Pancreas (tissue), 10 donors: ENCODE measurements around the gene ARF5. TPM values are rescaled to one million over a fixed set of nuclear protein-coding genes. Genes with fewer than 3 reads are reported as not detected.

ENCODE experiments used
- ATAC-seq, 4 donors: fragments of 200-7000 bp; cut with Tn5 transposase; one replicate each; pipeline versions ENCODE4 v1.8.0 to v1.9.1; 2020; ENCODE audit warnings: mild to moderate bottlenecking in 4 of 4, moderate library complexity in 4 of 4
- DNase-seq, 6 donors: peaks; one replicate each; pipeline ENCODE4 v3.0.0-alpha.2; 2020
- FAIRE-seq: peaks from 2 replicates; lab custom pipeline; 2012; peaks lifted over from hg19 to GRCh38; lab: Jason Lieb, UNC
- H3K27ac ChIP-seq, 4 donors: fragments of 200-600 bp; sonication (generic); 1 replicate in 3 of 4; 2 replicates in 1 of 4; pipeline versions ENCODE4 v1.5.0 to v1.8.0; 2020
- H3K27me3 ChIP-seq, 4 donors: fragments of 200-600 bp; one replicate each; pipeline ENCODE4 v1.8.0; 2021
- H3K36me3 ChIP-seq, 3 donors: fragments of 200-600 bp; sonication (generic) in 1 of 3; one replicate each; pipeline versions ENCODE4 v1.5.0 to v1.8.0; 2020 to 2021
- H3K4me1 ChIP-seq, 3 donors: fragments of 200-600 bp; one replicate each; pipeline ENCODE4 v1.8.0; 2021
- H3K4me3 ChIP-seq, 4 donors: fragments of 200-600 bp; sonication (generic) in 2 of 4; one replicate each; pipeline versions ENCODE4 v1.5.0 to v1.8.0; 2020 to 2021
- H3K9me3 ChIP-seq, 4 donors: fragments of 200-600 bp; one replicate each; pipeline ENCODE4 v1.8.0; 2021
- CTCF ChIP-seq, 4 donors: fragments of 200-600 bp; sonication (generic) in 3 of 4; IDR thresholded peaks; one replicate each; pipeline versions ENCODE4 v1.5.0 to v1.8.0; 2021; ENCODE audit warnings: antibody characterized with exemption in 4 of 4
- WGBS, 2 donors: extraction: QIAGEN DNeasy Blood & Tissue Kit; methylation state at CpG; one replicate each; pipeline ENCODE4 v1.1.7; 2013; 5-methylcytosine and 5-hydroxymethylcytosine counted together
- intact Hi-C, 3 donors: fragments of 100-400 bp; cut with DNase I; formaldehyde crosslinking; loops; one replicate each; pipeline versions ENCODE4 v1.11.1 to v1.14.2; 2022
- polyA plus RNA-seq, 2 donors: library from polyadenylated mRNA; stranded (reverse); fragments of 200-250 nt; gene quantifications; one replicate each; pipeline ENCODE4 v1.2.3, GENCODE V29; 2013
- total RNA-seq, 6 donors: library from RNA; stranded (reverse); fragmentation: NEBNext Ultra II Directional in 4 of 6; extraction: Animal tissue kit (Norgen Biotek cat#: 25700) in 4 of 6; gene quantifications; one replicate each; pipeline versions ENCODE4 v1.2.1 to v1.2.4, GENCODE V29; 2021 to 2023
- donor health status: healthy with polysubstance abuse.
- donor health status: DM: no; HTN: no; CAD: no; lungs with moderate emphysema.
- donor health status: DM: no; HTN: no; CAD: no.
- donor health status: control.
- donor health status: control.
- donor health status: Bipolar disorder and iron deficiency.
- donor health status: DM: yes; HTN: yes; CAD: no.
- donor health status: DM: no; HTN: no; CAD: no.
- donor health status: DM: no; HTN: no; CAD: no.
- donor health status: DM: yes; HTN: yes; CAD: no.

Gene ARF5
- total and polyA plus RNA-seq, 8 donors: 71.0 to 207 (median 81.8) TPM

- ATAC-seq (peak in 2 of 4 donors; percentile 17 to 58), DNase-seq (no peak), FAIRE-seq (no peak)
- Histone ChIP-seq H3K9me3 (no peaks in the 10 kb centered on the region), H3K4me3 (no peak overlapping the region), H3K27ac (no peak overlapping the region), H3K27me3 (peaks cover 0 to 8% (median 0%) of the 10 kb centered on the region in 4 donors), H3K36me3 (no peaks in the 10 kb centered on the region), H3K4me1 (no peaks in the 10 kb centered on the region)
- intact Hi-C loops: no loop called here
- 5% methylated on average over 24 of the region's 24 CpGs for WGBS, 2 donors
- no peak for TF ChIP-seq CTCF (IDR thresholded peaks at IDR 0.05)
Measured at GRCh38 chr7:127620406-127621233, 32.4 kb downstream of the ARF5 start.

GRCh38 chr7:127625331-127625730 lies 37.1 kb downstream of the ARF5 start:
- no peaks in the 10 kb centered on the region for H3K9me3 ChIP-seq
- TF ChIP-seq CTCF (IDR thresholded peaks at IDR 0.05): no peak
- no peak for DNase-seq
- H3K27ac ChIP-seq: no peak overlapping the region
- FAIRE-seq: no peak
- intact Hi-C loops: no loop called here
- no peaks in the 10 kb centered on the region for H3K36me3 ChIP-seq
- no peaks in the 10 kb centered on the region for H3K27me3 ChIP-seq
- no peak for ATAC-seq
- no peak overlapping the region for H3K4me3 ChIP-seq
- no peaks in the 10 kb centered on the region for H3K4me1 ChIP-seq

GRCh38 chr7:127628445-127628844 lies 40.2 kb downstream of the ARF5 start:
- TF ChIP-seq CTCF (IDR thresholded peaks at IDR 0.05): no peak
- Histone ChIP-seq H3K27ac (no peak overlapping the region), H3K4me1 (no peaks in the 10 kb centered on the region), H3K9me3 (no peaks in the 10 kb centered on the region), H3K36me3 (no peaks in the 10 kb centered on the region), H3K4me3 (no peak overlapping the region), H3K27me3 (no peaks in the 10 kb centered on the region)
- DNase-seq: no peak
- WGBS, 2 donors: 65 to 77% methylated on average over 3 of the region's 3 CpGs
- FAIRE-seq: no peak
- peak in 2 of 4 donors; percentile 21 to 30 for ATAC-seq
- intact Hi-C loops: no loop called here

GRCh38 chr7:127629268-127629854 lies 41.1 kb downstream of the ARF5 start:
- 22 to 30% methylated on average over 5 of the region's 5 CpGs for WGBS, 2 donors
- intact Hi-C loops: no loop called here
- TF ChIP-seq CTCF (IDR thresholded peaks at IDR 0.05): peak in 3 of 4 donors; percentile 39 to 51 (median 40)
- FAIRE-seq (no peak), ATAC-seq (peak; percentile 97 to 100 (median 98)), DNase-seq (peak; percentile 59 to 83 (median 78))
- Histone ChIP-seq H3K36me3 (no peaks in the 10 kb centered on the region), H3K27me3 (no peaks in the 10 kb centered on the region), H3K4me3 (no peak overlapping the region), H3K4me1 (no peaks in the 10 kb centered on the region), H3K27ac (no peak overlapping the region), H3K9me3 (no peaks in the 10 kb centered on the region)
